Non-pigmented ciliary epithelial cell (primary cell): ENCODE data around the gene COL20A1.

Experiments used
- DNase-seq: peaks from one replicate; pipeline ENCODE4 v3.0.0-alpha.2; 2010; ENCODE audit warnings: low read depth

COL20A1 gene

GRCh38 chr20:63363981-63364561 is 71.1 kb downstream of the COL20A1 start:
- no peak for DNase-seq

- no peak for DNase-seq
Observed at GRCh38 chr20:63364801-63365585, 72.0 kb downstream of the COL20A1 start.

- no peak for DNase-seq
Observed at GRCh38 chr20:63365601-63366389, 72.8 kb downstream of the COL20A1 start.

- no peak for DNase-seq
Observed at GRCh38 chr20:63366390-63367365, 73.7 kb downstream of the COL20A1 start.

- no peak for DNase-seq
Observed at GRCh38 chr20:63367446-63368055, 74.6 kb downstream of the COL20A1 start.

- DNase-seq, result no peak
Observed at GRCh38 chr20:63368151-63368550, 75.2 kb downstream of the COL20A1 start.

- no peak for DNase-seq
Observed at GRCh38 chr20:63369024-63369530, 76.1 kb downstream of the COL20A1 start.

- DNase-seq, result no peak
Observed at GRCh38 chr20:63369724-63370617, 77.0 kb downstream of the COL20A1 start.

GRCh38 chr20:63370618-63371187 is 77.7 kb downstream of the COL20A1 start:
- no peak for DNase-seq

- no peak for DNase-seq
Observed at GRCh38 chr20:63371291-63371865, 78.4 kb downstream of the COL20A1 start.

- no peak for DNase-seq
Observed at GRCh38 chr20:63372971-63373885, 80.2 kb downstream of the COL20A1 start.

GRCh38 chr20:63373996-63374395 is 81.0 kb downstream of the COL20A1 start:
- no peak for DNase-seq

GRCh38 chr20:63374504-63374903 is 81.5 kb downstream of the COL20A1 start:
- DNase-seq, result no peak

GRCh38 chr20:63375438-63375837 is 82.5 kb downstream of the COL20A1 start:
- no peak for DNase-seq

- DNase-seq, result no peak
Observed at GRCh38 chr20:63376283-63377250, 83.6 kb downstream of the COL20A1 start.

GRCh38 chr20:63377256-63377941 is 84.4 kb downstream of the COL20A1 start:
- no peak for DNase-seq
